DMS53 (cell line): ENCODE data around the gene OPHN1.
"Not testable (repeated sequence)": the region's sequence is repeated elsewhere in the genome, so short reads cannot be mapped to it uniquely, and the experiment has no call there.

Experiments
- DNase-seq: peaks from one replicate; lab custom pipeline; 2025; lab: John Stamatoyannopoulos, UW

OPHN1 gene

GRCh38 chrX:68163441-68163840 is 269.9 kb downstream of the OPHN1 start:
- no peak for DNase-seq

DNA sequence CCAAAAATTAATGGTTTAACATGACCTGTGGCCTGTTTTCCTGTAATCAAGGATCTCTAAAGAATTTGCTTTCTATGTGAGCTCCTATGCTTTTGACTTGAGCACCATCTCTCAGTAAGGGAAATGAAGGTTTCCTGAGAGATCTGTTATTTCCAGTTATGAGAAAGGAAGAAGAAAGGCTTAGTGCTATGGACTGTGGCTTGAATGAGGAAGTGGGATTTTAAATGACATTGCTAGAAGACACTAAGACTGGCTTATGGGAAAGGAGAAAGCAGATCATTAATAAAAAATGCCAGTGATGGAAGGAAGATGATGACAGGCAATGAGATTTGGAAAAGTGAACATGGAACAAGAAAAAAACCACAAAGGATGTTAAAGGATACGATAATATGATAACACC is 285.4 kb downstream of the OPHN1 start:
- no peak for DNase-seq

GRCh38 chrX:68146054-68146453 is 287.2 kb downstream of the OPHN1 start:
- DNase-seq, result peak; percentile 66

GRCh38 chrX:68139791-68140190 is 293.5 kb downstream of the OPHN1 start:
- no peak for DNase-seq

DNA sequence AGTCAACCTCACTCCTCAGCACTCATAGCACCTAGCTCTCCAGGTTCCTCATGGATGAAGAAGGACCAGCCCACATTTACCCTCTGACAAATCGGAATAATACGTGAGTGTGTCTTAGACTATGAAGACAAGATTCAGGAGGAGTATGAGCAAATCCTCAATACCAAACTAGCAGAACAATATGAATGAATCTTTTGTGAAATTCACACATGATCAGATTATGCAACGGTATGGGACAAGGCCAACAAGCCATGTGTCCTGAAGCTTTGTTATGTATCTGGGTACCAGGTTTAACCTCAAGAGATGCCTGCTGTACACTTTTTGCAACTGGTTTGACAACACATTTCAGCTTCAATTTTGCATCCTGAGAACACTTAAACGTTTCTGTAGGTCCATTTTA is 300.1 kb downstream of the OPHN1 start:
- DNase-seq, result no peak

DNA sequence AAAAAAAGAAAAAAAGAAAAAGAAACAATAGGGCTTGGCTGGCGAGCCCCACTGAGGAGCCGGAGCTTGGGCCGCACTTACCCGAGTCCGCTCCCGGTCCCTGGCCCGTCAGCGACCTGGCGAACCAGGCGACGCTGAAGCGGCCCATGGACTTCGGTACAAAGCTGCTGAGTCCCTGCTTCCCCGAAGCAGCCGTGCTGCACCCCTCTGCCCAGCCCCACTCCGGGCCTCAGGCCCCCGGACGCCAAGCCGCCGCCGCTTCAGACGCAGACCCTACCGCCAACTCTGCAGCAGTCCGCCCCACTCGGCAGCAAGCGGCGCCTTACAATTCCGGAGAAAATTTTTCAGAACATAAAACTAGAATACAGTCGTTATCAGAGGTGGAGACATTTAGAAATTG is 300.5 kb downstream of the OPHN1 start:
- no peak for DNase-seq

- DNase-seq, result no peak
These were observed 311.5 kb downstream of the OPHN1 start for GRCh38 chrX:68121835-68122234.

DNA sequence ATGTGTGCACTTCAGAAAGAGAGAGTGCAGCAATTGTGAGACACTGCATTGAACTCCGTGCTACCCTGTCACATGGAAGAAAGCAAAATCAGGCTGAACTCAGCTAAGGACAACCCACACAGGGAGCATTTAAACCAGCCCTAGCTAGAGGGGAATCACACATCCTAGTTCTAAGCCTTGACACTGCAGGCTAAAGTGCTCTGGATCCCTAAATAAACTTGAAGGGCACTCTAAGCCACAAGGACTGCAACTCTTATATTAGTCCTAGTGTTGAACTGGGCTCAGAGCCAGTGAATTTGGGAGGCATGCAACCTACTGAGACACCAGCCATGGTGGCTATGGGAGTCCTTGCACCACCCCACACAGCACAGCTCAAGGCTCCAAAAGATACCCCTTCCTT is 311.9 kb downstream of the OPHN1 start:
- no peak for DNase-seq

DNA sequence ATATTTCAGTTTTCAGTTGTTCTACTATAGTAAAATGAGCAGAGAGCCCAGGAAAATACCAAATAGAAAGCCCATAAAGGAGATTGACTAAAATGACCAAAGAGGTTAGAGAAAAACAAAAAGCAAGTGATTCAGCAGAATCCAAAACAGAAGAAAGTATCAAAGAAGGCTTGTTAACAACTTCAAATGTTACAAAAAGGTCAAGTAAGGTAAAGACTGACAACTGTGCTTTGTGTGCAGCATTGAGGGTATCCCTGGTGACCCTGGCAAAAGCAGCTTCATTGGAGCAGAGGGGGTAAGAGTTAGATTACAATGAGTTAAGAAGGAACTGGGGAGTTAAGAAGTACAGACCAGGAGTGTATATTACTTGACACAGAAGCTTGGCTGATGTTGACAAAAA is 317.9 kb downstream of the OPHN1 start:
- DNase-seq, result no peak

- peak; percentile 37 for DNase-seq
These were observed 318.6 kb downstream of the OPHN1 start for GRCh38 chrX:68114573-68115129.

GRCh38 chrX:68113837-68114572 is 319.3 kb downstream of the OPHN1 start:
- DNase-seq, result no peak

GRCh38 chrX:68112321-68112720 is 321.0 kb downstream of the OPHN1 start:
- no peak for DNase-seq

GRCh38 chrX:68109162-68109561 is 324.1 kb downstream of the OPHN1 start:
- DNase-seq, result no peak

DNA sequence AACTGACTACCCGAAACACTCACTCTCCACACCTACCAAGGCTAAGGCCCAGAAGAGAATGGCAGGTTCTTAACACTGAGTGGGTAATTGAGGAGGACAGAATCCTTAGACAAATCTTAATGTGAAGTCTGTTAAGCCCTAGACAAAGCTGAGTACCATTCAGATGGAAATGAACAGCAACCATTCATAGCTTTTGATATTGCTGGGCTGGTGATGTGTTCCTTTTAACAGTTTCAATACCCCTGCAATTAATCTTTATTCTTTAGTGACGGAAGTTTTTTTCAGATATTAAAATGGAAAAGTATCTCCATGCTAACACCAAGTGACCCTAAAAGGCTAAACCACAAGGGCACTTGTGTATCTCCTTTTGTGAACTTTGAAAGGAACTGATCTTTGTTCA is 334.9 kb downstream of the OPHN1 start:
- no peak for DNase-seq

DNA sequence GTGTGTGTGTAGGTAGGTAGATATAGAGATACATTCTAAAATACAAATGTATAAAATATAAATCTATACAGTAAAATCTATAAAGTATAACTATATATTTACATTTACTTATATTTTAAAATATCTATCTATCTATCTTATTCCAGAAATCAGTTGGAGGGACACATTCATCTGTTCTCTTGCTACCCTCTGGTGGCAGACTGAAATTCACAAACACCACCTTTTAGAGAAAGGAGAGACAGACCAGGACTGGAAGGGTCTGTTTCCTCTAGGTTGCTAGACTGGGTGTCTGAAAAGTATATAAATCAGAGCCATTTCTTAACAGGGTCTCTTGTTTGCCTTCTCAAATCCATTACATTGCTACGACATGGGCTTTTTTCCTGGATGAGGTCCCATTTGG is 343.0 kb downstream of the OPHN1 start:
- DNase-seq, result no peak

DNA sequence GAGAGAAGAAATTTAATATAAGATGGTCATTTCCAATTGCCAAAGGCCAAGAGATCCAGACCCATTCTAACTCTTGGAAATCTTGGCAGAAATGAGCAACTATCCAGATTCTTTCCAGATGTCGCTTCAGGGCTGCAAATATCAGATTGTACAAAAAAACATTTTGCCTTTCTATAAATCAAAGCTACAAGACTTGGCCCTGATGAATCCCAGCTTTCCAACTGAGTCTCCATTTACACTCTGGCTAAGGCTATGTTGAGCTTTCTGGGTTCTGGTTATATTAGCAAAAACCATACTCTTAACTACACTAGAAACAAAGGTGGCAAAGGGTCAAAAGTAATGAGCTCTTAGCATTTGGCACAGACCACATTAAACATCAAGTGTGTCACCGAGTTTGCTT is 345.8 kb downstream of the OPHN1 start:
- DNase-seq, result no peak

GRCh38 chrX:68086709-68087108 is 346.6 kb downstream of the OPHN1 start:
- DNase-seq, result no peak

DNA sequence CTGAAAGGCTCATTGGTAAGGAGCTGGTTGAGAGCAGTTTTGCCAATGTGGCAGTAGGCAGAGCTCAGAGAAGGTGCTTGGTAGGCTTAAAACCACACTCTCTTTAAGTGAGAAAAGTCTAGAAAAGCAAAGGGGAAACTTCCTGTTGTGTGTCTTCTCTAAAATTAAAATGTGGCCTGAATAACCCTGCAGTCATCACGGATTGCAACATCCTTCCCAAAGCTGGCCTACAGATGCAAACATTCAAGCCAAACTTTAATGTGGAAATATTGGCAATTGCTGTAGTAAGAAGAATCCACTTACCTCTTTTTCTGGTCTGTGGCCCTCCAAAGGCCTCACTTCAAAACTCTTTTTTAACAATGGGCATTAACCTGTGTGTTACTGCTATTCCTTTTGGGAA is 348.5 kb downstream of the OPHN1 start:
- DNase-seq, result no peak

GRCh38 chrX:68083510-68083909 is 349.8 kb downstream of the OPHN1 start:
- DNase-seq, result no peak

GRCh38 chrX:68079961-68080360 is 353.3 kb downstream of the OPHN1 start:
- DNase-seq, result no peak

GRCh38 chrX:68078801-68079200 is 354.5 kb downstream of the OPHN1 start:
- DNase-seq, result not testable (repeated sequence)

- DNase-seq, result no peak
These were observed 355.9 kb downstream of the OPHN1 start for GRCh38 chrX:68077378-68077777.

- DNase-seq, result peak; percentile 10
These were observed 361.3 kb downstream of the OPHN1 start for GRCh38 chrX:68072041-68072440.

DNA sequence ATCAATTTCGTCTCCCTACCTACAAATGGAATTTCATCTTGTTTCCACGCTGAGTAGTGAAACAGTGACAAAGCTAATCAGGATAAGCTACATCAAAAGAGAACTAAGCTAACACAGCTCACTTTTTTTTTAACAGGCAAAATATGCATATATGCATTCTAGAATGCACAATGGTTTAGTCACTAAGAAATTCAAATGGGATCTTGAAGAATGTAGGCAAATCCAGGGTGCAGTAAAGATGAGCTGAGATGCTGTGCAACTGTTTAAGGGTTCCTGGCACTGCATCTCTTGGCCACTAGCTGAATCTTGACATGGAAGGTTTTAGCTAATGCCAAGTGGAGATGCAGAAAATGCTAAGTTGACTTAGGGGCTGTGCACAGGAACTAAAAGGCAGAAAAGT is 363.2 kb downstream of the OPHN1 start:
- DNase-seq, result not testable (repeated sequence)
